Measurements from ENCODE around the gene CRYBA4.
A peak's percentile ranks its signal among the peaks of the same experiment; 100 is the strongest.

The CRYBA4 gene

GRCh38 chr22:26621663-26622062 is at the start of gene CRYBA4:
TSS of gene CRYBA4 (plus strand) at chr22:26621963. CDS start at chr22:26622597, 634 bp downstream.
- DNase-seq (ENCODE audit: low read depth) = no peak

GRCh38 chr22:26573026-26573662 is 48.6 kb upstream of the CRYBA4 start:
- DNase-seq (ENCODE audit: low read depth) = no peak

- DNase-seq (ENCODE audit: low read depth) = no peak
These were observed 47.6 kb upstream of the CRYBA4 start for GRCh38 chr22:26574001-26574723.

- no peak for DNase-seq (ENCODE audit: low read depth)
These were observed 45.6 kb upstream of the CRYBA4 start for GRCh38 chr22:26576026-26576680.

- no peak for DNase-seq (ENCODE audit: low read depth)
These were observed 44.7 kb upstream of the CRYBA4 start for GRCh38 chr22:26577081-26577480.

- DNase-seq (ENCODE audit: low read depth) = peak; percentile 58
These were observed 42.4 kb upstream of the CRYBA4 start for GRCh38 chr22:26579331-26579886.

GRCh38 chr22:26580240-26580962 is 41.4 kb upstream of the CRYBA4 start:
- DNase-seq (ENCODE audit: low read depth) = no peak

GRCh38 chr22:26581026-26581425 is 40.7 kb upstream of the CRYBA4 start:
- no peak for DNase-seq (ENCODE audit: low read depth)

- no peak for DNase-seq (ENCODE audit: low read depth)
These were observed 40.1 kb upstream of the CRYBA4 start for GRCh38 chr22:26581633-26582168.

- no peak for DNase-seq (ENCODE audit: low read depth)
These were observed 37.8 kb upstream of the CRYBA4 start for GRCh38 chr22:26584010-26584409.

- no peak for DNase-seq (ENCODE audit: low read depth)
These were observed 36.5 kb upstream of the CRYBA4 start for GRCh38 chr22:26585104-26585790.

GRCh38 chr22:26586556-26587325 is 35.0 kb upstream of the CRYBA4 start:
- DNase-seq (ENCODE audit: low read depth) = no peak

- no peak for DNase-seq (ENCODE audit: low read depth)
These were observed 33.7 kb upstream of the CRYBA4 start for GRCh38 chr22:26587991-26588613.

- no peak for DNase-seq (ENCODE audit: low read depth)
These were observed 32.9 kb upstream of the CRYBA4 start for GRCh38 chr22:26588729-26589366.

GRCh38 chr22:26589367-26589844 is 32.4 kb upstream of the CRYBA4 start:
- DNase-seq (ENCODE audit: low read depth) = no peak

GRCh38 chr22:26589845-26590736 is 31.7 kb upstream of the CRYBA4 start, which contains the start of gene TPST2:
TSS of gene TPST2 (minus strand) at chr22:26590132. CDS start at chr22:26541630, 48,502 bp downstream.
- DNase-seq (ENCODE audit: low read depth) = peak; percentile 68

- DNase-seq (ENCODE audit: low read depth) = no peak
These were observed 29.3 kb upstream of the CRYBA4 start for GRCh38 chr22:26592421-26592891.

- no peak for DNase-seq (ENCODE audit: low read depth)
These were observed 28.0 kb upstream of the CRYBA4 start for GRCh38 chr22:26593763-26594162.

All from CMK (cell line).